ENCODE data around the gene PLEK. TPM values are rescaled to one million over a fixed set of nuclear protein-coding genes. Genes with fewer than 3 reads are reported as not detected.
A peak's percentile ranks its signal among the peaks of the same experiment; 100 is the strongest.
"Not testable (repeated sequence)": the region's sequence is repeated elsewhere in the genome, so short reads cannot be mapped to it uniquely, and the experiment has no call there.

Gene PLEK
- total RNA-seq = 3.0 TPM

GRCh38 chr2:68365087-68365486, at the start of gene PLEK:
PLEK (plus strand) TSS chr2:68365282; CDS start chr2:68365352, 70 bp downstream.
- no peak for DNase-seq

- DNase-seq = no peak
Measured at GRCh38 chr2:68316111-68316510, 49.0 kb upstream of the PLEK start.

- peak; percentile 55 for DNase-seq
Measured at GRCh38 chr2:68317971-68318913, 46.8 kb upstream of the PLEK start.

GRCh38 chr2:68318914-68319397, 46.1 kb upstream of the PLEK start:
- peak; percentile 55 for DNase-seq

- peak; percentile 75 for DNase-seq
Measured at GRCh38 chr2:68319398-68320117, 45.5 kb upstream of the PLEK start, which contains the start of gene CNRIP1. CNRIP1 (minus strand) TSS chr2:68319949; CDS start chr2:68319400, 549 bp downstream.

GRCh38 chr2:68320118-68320641, 44.9 kb upstream of the PLEK start:
- DNase-seq = no peak

- no peak for DNase-seq
Measured at GRCh38 chr2:68325056-68325455, 40.0 kb upstream of the PLEK start.

- DNase-seq = no peak
Measured at GRCh38 chr2:68328901-68329300, 36.2 kb upstream of the PLEK start.

- no peak for DNase-seq
Measured at GRCh38 chr2:68330691-68331090, 34.4 kb upstream of the PLEK start.

- DNase-seq = no peak
Measured at GRCh38 chr2:68333009-68333408, 32.1 kb upstream of the PLEK start.

GRCh38 chr2:68333931-68334330, 31.2 kb upstream of the PLEK start:
- DNase-seq = no peak

GRCh38 chr2:68336192-68336591, 28.9 kb upstream of the PLEK start:
- no peak for DNase-seq

- peak; percentile 40 for DNase-seq
Measured at GRCh38 chr2:68340226-68341061, 24.6 kb upstream of the PLEK start.

- no peak for DNase-seq
Measured at GRCh38 chr2:68341062-68341329, 24.1 kb upstream of the PLEK start.

- DNase-seq = no peak
Measured at GRCh38 chr2:68341583-68341982, 23.5 kb upstream of the PLEK start.

GRCh38 chr2:68342470-68342869, 22.6 kb upstream of the PLEK start:
- DNase-seq = no peak

GRCh38 chr2:68344031-68344430, 21.1 kb upstream of the PLEK start:
- no peak for DNase-seq

- DNase-seq = no peak
Measured at GRCh38 chr2:68345129-68345875, 19.8 kb upstream of the PLEK start.

- DNase-seq = not testable (repeated sequence)
Measured at GRCh38 chr2:68349091-68349490, 16.0 kb upstream of the PLEK start.

GRCh38 chr2:68351997-68352396, 13.1 kb upstream of the PLEK start:
- no peak for DNase-seq

- no peak for DNase-seq
Measured at GRCh38 chr2:68352651-68353391, 12.3 kb upstream of the PLEK start.

Measured in occipital lobe (tissue), 2 donors.